ENCODE data around the gene GPR55. TPM values are rescaled to one million over a fixed set of nuclear protein-coding genes. Genes with fewer than 3 reads are reported as not detected.

Gene GPR55
- total and polyA plus RNA-seq, 5 donors from 2014 or later: 1.6 to 24.4 (median 4.5) TPM

- Histone ChIP-seq H3K27ac (ENCODE audit: insufficient read depth, low read length, poor library complexity, severe bottlenecking) (no peak overlapping the region), H3K4me1 (ENCODE audit: control insufficient read depth, insufficient read depth, low read length, poor library complexity, severe bottlenecking) (no peaks in the 10 kb centered on the region), H3K27me3 (ENCODE audit: control insufficient read depth, insufficient read depth, low read length) (no peaks in the 10 kb centered on the region), H3K4me3 (ENCODE audit: low read depth, low read length) (no peak overlapping the region), H3K36me3 (ENCODE audit: control insufficient read depth, insufficient read depth, low read length) (no peaks in the 10 kb centered on the region), H3K9me3 (ENCODE audit: control insufficient read depth in 2 of 2, low read length in 2 of 2) (no peaks in the 10 kb centered on the region)
- no peaks in the 10 kb centered on the region for H3K9me3 Mint-ChIP-seq
- H3K27me3 Mint-ChIP-seq: peaks cover 14% of the 10 kb centered on the region
- no peak for ATAC-seq (ENCODE audit: low read depth in 2 of 2)
- peaks cover 3% of the 10 kb centered on the region for H3K36me3 Mint-ChIP-seq
- no peak overlapping the region for H3K4me3 Mint-ChIP-seq
- DNase-seq: no peak
- no peak overlapping the region for H3K27ac Mint-ChIP-seq
- no peaks in the 10 kb centered on the region for H3K4me1 Mint-ChIP-seq
These were observed 39.4 kb downstream of the GPR55 start for GRCh38 chr2:230885463-230886130.

- Mint-ChIP-seq H3K27me3 (peaks cover 14% of the 10 kb centered on the region), H3K4me3 (no peak overlapping the region), H3K4me1 (peaks cover 0 to 8% (median 1%) of the 10 kb centered on the region in 4 donors), H3K27ac (no peak overlapping the region), H3K36me3 (no peaks in the 10 kb centered on the region), H3K9me3 (no peaks in the 10 kb centered on the region)
- Histone ChIP-seq H3K27me3 (ENCODE audit: control insufficient read depth, insufficient read depth, low read length) (no peaks in the 10 kb centered on the region), H3K27ac (ENCODE audit: insufficient read depth, low read length, poor library complexity, severe bottlenecking) (no peak overlapping the region), H3K36me3 (ENCODE audit: control insufficient read depth, insufficient read depth, low read length) (peaks cover 4% of the 10 kb centered on the region), H3K4me1 (ENCODE audit: control insufficient read depth, insufficient read depth, low read length, poor library complexity, severe bottlenecking) (no peaks in the 10 kb centered on the region), H3K9me3 (ENCODE audit: control insufficient read depth in 2 of 2, low read length in 2 of 2) (no peaks in the 10 kb centered on the region), H3K4me3 (ENCODE audit: low read depth, low read length) (no peak overlapping the region)
- ATAC-seq (ENCODE audit: low read depth in 2 of 2) (no peak), DNase-seq (no peak)
These were observed 43.2 kb downstream of the GPR55 start for GRCh38 chr2:230881840-230882239.

- ATAC-seq (ENCODE audit: low read depth in 2 of 2) (no peak), DNase-seq (no peak)
- Histone ChIP-seq H3K27ac (ENCODE audit: insufficient read depth, low read length, poor library complexity, severe bottlenecking) (no peak overlapping the region), H3K27me3 (ENCODE audit: control insufficient read depth, insufficient read depth, low read length) (no peaks in the 10 kb centered on the region), H3K9me3 (ENCODE audit: control insufficient read depth in 2 of 2, low read length in 2 of 2) (no peaks in the 10 kb centered on the region), H3K4me1 (ENCODE audit: control insufficient read depth, insufficient read depth, low read length, poor library complexity, severe bottlenecking) (no peaks in the 10 kb centered on the region), H3K36me3 (ENCODE audit: control insufficient read depth, insufficient read depth, low read length) (peaks cover 4% of the 10 kb centered on the region), H3K4me3 (ENCODE audit: low read depth, low read length) (no peak overlapping the region)
- peaks cover 0 to 8% (median 1%) of the 10 kb centered on the region in 4 donors for H3K4me1 Mint-ChIP-seq
- H3K4me3 Mint-ChIP-seq: no peak overlapping the region
- H3K27me3 Mint-ChIP-seq: peaks cover 9% of the 10 kb centered on the region
- H3K9me3 Mint-ChIP-seq: no peaks in the 10 kb centered on the region
- no peak overlapping the region for H3K27ac Mint-ChIP-seq
- H3K36me3 Mint-ChIP-seq: peaks cover 4% of the 10 kb centered on the region
These were observed 45.2 kb downstream of the GPR55 start for GRCh38 chr2:230879891-230880290.

- Mint-ChIP-seq H3K4me1 (peaks cover 0 to 10% (median 1%) of the 10 kb centered on the region in 4 donors), H3K27ac (no peak overlapping the region), H3K9me3 (no peaks in the 10 kb centered on the region), H3K27me3 (peaks cover 9% of the 10 kb centered on the region), H3K36me3 (peaks cover 4% of the 10 kb centered on the region), H3K4me3 (no peak overlapping the region)
- Histone ChIP-seq H3K27ac (ENCODE audit: insufficient read depth, low read length, poor library complexity, severe bottlenecking) (no peak overlapping the region), H3K4me1 (ENCODE audit: control insufficient read depth, insufficient read depth, low read length, poor library complexity, severe bottlenecking) (no peaks in the 10 kb centered on the region), H3K4me3 (ENCODE audit: low read depth, low read length) (no peak overlapping the region), H3K9me3 (ENCODE audit: control insufficient read depth in 2 of 2, low read length in 2 of 2) (no peaks in the 10 kb centered on the region), H3K27me3 (ENCODE audit: control insufficient read depth, insufficient read depth, low read length) (no peaks in the 10 kb centered on the region), H3K36me3 (ENCODE audit: control insufficient read depth, insufficient read depth, low read length) (peaks cover 4% of the 10 kb centered on the region)
- DNase-seq: no peak
- no peak for ATAC-seq (ENCODE audit: low read depth in 2 of 2)
These were observed 45.7 kb downstream of the GPR55 start for GRCh38 chr2:230879271-230879882.

GRCh38 chr2:230878599-230879188, 46.3 kb downstream of the GPR55 start:
- Histone ChIP-seq H3K27me3 (ENCODE audit: control insufficient read depth, insufficient read depth, low read length) (no peaks in the 10 kb centered on the region), H3K27ac (ENCODE audit: insufficient read depth, low read length, poor library complexity, severe bottlenecking) (no peak overlapping the region), H3K4me1 (ENCODE audit: control insufficient read depth, insufficient read depth, low read length, poor library complexity, severe bottlenecking) (peaks cover 3% of the 10 kb centered on the region), H3K36me3 (ENCODE audit: control insufficient read depth, insufficient read depth, low read length) (peaks cover 4% of the 10 kb centered on the region), H3K4me3 (ENCODE audit: low read depth, low read length) (no peak overlapping the region), H3K9me3 (ENCODE audit: control insufficient read depth in 2 of 2, low read length in 2 of 2) (no peaks in the 10 kb centered on the region)
- Mint-ChIP-seq H3K4me3 (no peak overlapping the region), H3K4me1 (peaks cover 0 to 15% (median 1%) of the 10 kb centered on the region in 4 donors), H3K27me3 (peaks cover 4% of the 10 kb centered on the region), H3K9me3 (no peaks in the 10 kb centered on the region), H3K36me3 (peaks cover 4% of the 10 kb centered on the region), H3K27ac (no peak overlapping the region)
- DNase-seq: no peak
- ATAC-seq (ENCODE audit: low read depth in 2 of 2): no peak

GRCh38 chr2:230877759-230878598, 47.1 kb downstream of the GPR55 start:
- Histone ChIP-seq H3K27ac (ENCODE audit: insufficient read depth, low read length, poor library complexity, severe bottlenecking) (no peak overlapping the region), H3K36me3 (ENCODE audit: control insufficient read depth, insufficient read depth, low read length) (peaks cover 4% of the 10 kb centered on the region), H3K4me1 (ENCODE audit: control insufficient read depth, insufficient read depth, low read length, poor library complexity, severe bottlenecking) (peaks cover 10% of the 10 kb centered on the region), H3K4me3 (ENCODE audit: low read depth, low read length) (no peak overlapping the region), H3K27me3 (ENCODE audit: control insufficient read depth, insufficient read depth, low read length) (no peaks in the 10 kb centered on the region), H3K9me3 (ENCODE audit: control insufficient read depth in 2 of 2, low read length in 2 of 2) (no peaks in the 10 kb centered on the region)
- peaks cover 4% of the 10 kb centered on the region for H3K36me3 Mint-ChIP-seq
- ATAC-seq (ENCODE audit: low read depth in 2 of 2) (peak; percentile 21 to 37), DNase-seq (peak in 1 of 3 donors; percentile 42)
- no peak overlapping the region for H3K4me3 Mint-ChIP-seq
- H3K4me1 Mint-ChIP-seq: peaks cover under 1 to 22% (median 3%) of the 10 kb centered on the region in 4 donors
- no peaks in the 10 kb centered on the region for H3K27me3 Mint-ChIP-seq
- no peaks in the 10 kb centered on the region for H3K9me3 Mint-ChIP-seq
- H3K27ac Mint-ChIP-seq: peak overlapping the region in 1 of 3 donors; percentile 60

- peaks cover 17% of the 10 kb centered on the region for H3K4me1 ChIP-seq (ENCODE audit: control insufficient read depth, insufficient read depth, low read length, poor library complexity, severe bottlenecking)
- H3K36me3 ChIP-seq (ENCODE audit: control insufficient read depth, insufficient read depth, low read length): peaks cover 4% of the 10 kb centered on the region
- H3K9me3 ChIP-seq (ENCODE audit: control insufficient read depth in 2 of 2, low read length in 2 of 2): no peaks in the 10 kb centered on the region
- DNase-seq: no peak
- Mint-ChIP-seq H3K9me3 (no peaks in the 10 kb centered on the region), H3K36me3 (peaks cover 4% of the 10 kb centered on the region), H3K27me3 (no peaks in the 10 kb centered on the region), H3K4me1 (peaks cover 4 to 30% (median 9%) of the 10 kb centered on the region in 4 donors), H3K4me3 (no peak overlapping the region), H3K27ac (peak overlapping the region in 2 of 3 donors; percentile 41 to 60)
- no peak overlapping the region for H3K4me3 ChIP-seq (ENCODE audit: low read depth, low read length)
- peak in 1 of 2 donors; percentile 2 for ATAC-seq (ENCODE audit: low read depth in 2 of 2)
- H3K27me3 ChIP-seq (ENCODE audit: control insufficient read depth, insufficient read depth, low read length): no peaks in the 10 kb centered on the region
- no peak overlapping the region for H3K27ac ChIP-seq (ENCODE audit: insufficient read depth, low read length, poor library complexity, severe bottlenecking)
These were observed 47.8 kb downstream of the GPR55 start for GRCh38 chr2:230877116-230877758.

All from CD4-positive, CD25-positive, alpha-beta regulatory T cell (primary cell).